H1 (cell line): ENCODE results near the gene USP20. TPM values are rescaled to one million over a fixed set of nuclear protein-coding genes. Genes with fewer than 3 reads are reported as not detected.

Experiments
- CTCF ChIA-PET: fragments of 300-600 bp; sonication (Branson Sonifier 250); formaldehyde crosslinking; loops from one replicate; lab custom pipeline; 2021; ENCODE audit not compliant: partially characterized antibody; lab: Charles Lee
- POLR2A ChIA-PET: fragments of 300-600 bp; sonication (Branson Sonifier 250); formaldehyde crosslinking; loops from one replicate; lab custom pipeline; 2021; ENCODE audit warnings: inconsistent platforms; ENCODE audit not compliant: partially characterized antibody; lab: Charles Lee
- DNase-seq, 2 experiments: peaks; one replicate each; pipeline versions ENCODE4 v3.0.0 to v3.0.0-alpha.2; 2010 to 2022; ENCODE audit warnings: low spot score in 2 of 2, low read depth in 1 of 2, mixed read lengths in 1 of 2
- FAIRE-seq: peaks from 2 replicates; lab custom pipeline; 2011; peaks lifted over from hg19 to GRCh38; lab: Jason Lieb, UNC
- H2AFZ ChIP-seq: 2 replicates; pipeline ENCODE4 v1.8.1; 2012; ENCODE audit warnings: low read length, inconsistent platforms
- H2AK5ac ChIP-seq: 2 replicates; pipeline ENCODE4 v1.6.1; 2013; ENCODE audit warnings: low read depth, low read length
- H2BK120ac ChIP-seq: replicated peaks from 2 replicates; pipeline ENCODE3; 2013; ENCODE audit warnings: low read depth, low read length, inconsistent platforms
- H2BK12ac ChIP-seq: 2 replicates; pipeline ENCODE4 v1.6.1; 2013; ENCODE audit warnings: low read depth, low read length
- H2BK15ac ChIP-seq: 2 replicates; pipeline ENCODE4 v1.6.1; 2013; ENCODE audit warnings: low read length
- H2BK20ac ChIP-seq: 2 replicates; pipeline ENCODE4 v1.6.1; 2013; ENCODE audit warnings: low read length
- H2BK5ac ChIP-seq: 2 replicates; pipeline ENCODE4 v1.6.1; 2013; ENCODE audit warnings: low read depth, low read length
- H3K14ac ChIP-seq: 2 replicates; pipeline ENCODE4 v1.6.1; 2013; ENCODE audit warnings: inconsistent platforms; ENCODE audit not compliant: insufficient read length
- H3K18ac ChIP-seq: 2 replicates; pipeline ENCODE4 v1.6.1; 2013; ENCODE audit warnings: low read length; ENCODE audit errors: extremely low read depth
- H3K23ac ChIP-seq: 2 replicates; pipeline ENCODE4 v1.6.1; 2013; ENCODE audit warnings: inconsistent platforms; ENCODE audit not compliant: insufficient read length
- H3K23me2 ChIP-seq: 2 replicates; pipeline ENCODE4 v1.6.1; 2013; ENCODE audit warnings: low read depth, low read length
- H3K27ac ChIP-seq: 2 replicates; pipeline ENCODE4 v1.6.1; 2011; ENCODE audit warnings: low read depth, low read length, inconsistent platforms
- H3K27me3 ChIP-seq, 4 experiments: replicated peaks in 1 of 4; 1 replicate in 1 of 4; 2 replicates in 3 of 4; pipeline versions ENCODE4 v1.6.1 to v1.8.1; 2011 to 2013; ENCODE audit warnings: low read length in 3 of 4, mild to moderate bottlenecking in 3 of 4, inconsistent platforms in 2 of 4, mixed read lengths in 2 of 4, moderate library complexity in 1 of 4; ENCODE audit not compliant: control insufficient read depth in 3 of 4, insufficient read depth in 3 of 4; ENCODE audit errors: extremely low read depth in 1 of 4
- H3K36me3 ChIP-seq, 4 experiments: 2 replicates each; pipeline versions ENCODE4 v1.6.1 to v1.8.1; 2011 to 2013; ENCODE audit warnings: mild to moderate bottlenecking in 4 of 4, low read length in 3 of 4, moderate library complexity in 2 of 4, control low read depth in 1 of 4, inconsistent platforms in 1 of 4; ENCODE audit not compliant: insufficient read depth in 4 of 4, control insufficient read depth in 2 of 4
- H3K4ac ChIP-seq: replicated peaks from 2 replicates; pipeline ENCODE3; 2013; ENCODE audit warnings: low read length, low read depth, mixed read lengths, inconsistent platforms; ENCODE audit not compliant: insufficient read length
- H3K4me1 ChIP-seq, 4 experiments: replicated peaks in 1 of 4; 1 replicate in 1 of 4; 2 replicates in 3 of 4; pipeline versions ENCODE4 v1.6.1 to v1.8.1; 2011 to 2013; ENCODE audit warnings: low read length in 3 of 4, inconsistent platforms in 2 of 4, mixed read lengths in 1 of 4; ENCODE audit not compliant: insufficient read depth in 4 of 4, control insufficient read depth in 3 of 4
- H3K4me2 ChIP-seq, 2 experiments: 2 replicates each; pipeline versions ENCODE4 v1.6.1 to v1.8.1; 2011 to 2013; ENCODE audit warnings: low read depth in 2 of 2, low read length in 2 of 2, control low read depth in 1 of 2, inconsistent platforms in 1 of 2, mild to moderate bottlenecking in 1 of 2; ENCODE audit not compliant: insufficient read depth in 1 of 2
- H3K4me3 ChIP-seq, 4 experiments: fragments of 200-600, 300-600 bp in 1 of 4; sonication (generic), shearing (Covaris generic), sonication (Bioruptor Twin) in 1 of 4; 2 replicates each; pipeline versions ENCODE4 v1.5.1 to v1.8.1; 2011 to 2016; ENCODE audit warnings: low read length in 4 of 4, low read depth in 3 of 4, control low read depth in 2 of 4, inconsistent platforms in 2 of 4, mild to moderate bottlenecking in 2 of 4, mixed read lengths in 1 of 4, moderate library complexity in 1 of 4; ENCODE audit not compliant: insufficient read depth in 2 of 4; ENCODE audit errors: extremely low read depth in 1 of 4
- H3K56ac ChIP-seq: replicated peaks from 2 replicates; pipeline ENCODE3; 2013; ENCODE audit warnings: low read depth, mild to moderate bottlenecking, mixed read lengths, low read length, inconsistent platforms; ENCODE audit not compliant: insufficient read length
- H3K79me1 ChIP-seq: 2 replicates; pipeline ENCODE4 v1.6.1; 2013; ENCODE audit warnings: low read depth, low read length, control low read depth
- H3K79me2 ChIP-seq, 2 experiments: 2 replicates each; pipeline versions ENCODE4 v1.6.1 to v1.8.1; 2012 to 2013; ENCODE audit warnings: low read length in 2 of 2, mild to moderate bottlenecking in 2 of 2, inconsistent platforms in 1 of 2; ENCODE audit not compliant: insufficient read depth in 2 of 2, control insufficient read depth in 1 of 2
- H3K9ac ChIP-seq, 4 experiments: replicated peaks in 1 of 4; 1 replicate in 1 of 4; 2 replicates in 3 of 4; pipeline versions ENCODE4 v1.6.1 to v1.8.1; 2011 to 2013; ENCODE audit warnings: low read depth in 3 of 4, low read length in 3 of 4, control low read depth in 2 of 4, mild to moderate bottlenecking in 2 of 4, moderate library complexity in 2 of 4, inconsistent platforms in 1 of 4; ENCODE audit errors: extremely low read depth in 1 of 4
- H3K9me3 ChIP-seq, 2 experiments: 2 replicates each; pipeline versions ENCODE4 v1.6.1 to v1.8.1; 2012 to 2013; ENCODE audit warnings: mild to moderate bottlenecking in 2 of 2, moderate library complexity in 2 of 2, control low read depth in 1 of 2, inconsistent platforms in 1 of 2, low read depth in 1 of 2, low read length in 1 of 2, mixed read lengths in 1 of 2; ENCODE audit not compliant: insufficient read depth in 2 of 2
- H4K20me1 ChIP-seq, 2 experiments: replicated peaks in 1 of 2; 2 replicates each; pipeline versions ENCODE3 to v1.8.1; 2011 to 2013; ENCODE audit warnings: inconsistent platforms in 2 of 2, low read length in 2 of 2, mild to moderate bottlenecking in 1 of 2; ENCODE audit not compliant: insufficient read depth in 2 of 2, control insufficient read depth in 1 of 2
- H4K5ac ChIP-seq: 2 replicates; pipeline ENCODE4 v1.6.1; 2013; ENCODE audit warnings: low read length, low read depth, mixed read lengths, inconsistent platforms; ENCODE audit not compliant: insufficient read length
- H4K8ac ChIP-seq: 2 replicates; pipeline ENCODE4 v1.8.0; 2013; ENCODE audit warnings: mild to moderate bottlenecking, moderate library complexity, low read length, inconsistent platforms; ENCODE audit not compliant: insufficient read depth; ENCODE audit errors: extremely low read depth
- H4K91ac ChIP-seq: replicated peaks from 2 replicates; pipeline ENCODE3; 2013; ENCODE audit warnings: low read length, mixed read lengths, inconsistent platforms; ENCODE audit not compliant: insufficient read length
- POLR2AphosphoS5 ChIP-seq: IDR thresholded peaks from 2 replicates; pipeline ENCODE4 v1.6.1; 2011; ENCODE audit warnings: low read depth, low read length
- RAD21 ChIP-seq, 2 experiments: IDR thresholded peaks in 1 of 2; conservative IDR thresholded peaks in 1 of 2; 2 replicates each; pipeline ENCODE4 v1.6.1; 2011; ENCODE audit warnings: low read depth in 2 of 2, low read length in 2 of 2, improper control_type of control experiment in 1 of 2, inconsistent platforms in 1 of 2, mild to moderate bottlenecking in 1 of 2, moderate library complexity in 1 of 2
- SRF ChIP-seq: IDR thresholded peaks from 2 replicates; pipeline ENCODE4 v1.6.1; 2011; ENCODE audit warnings: mild to moderate bottlenecking, low read depth, low read length, moderate library complexity
- TAF1 ChIP-seq: IDR thresholded peaks from 2 replicates; pipeline ENCODE4 v1.6.1; 2011; ENCODE audit warnings: mild to moderate bottlenecking, low read depth, low read length
- ZNF274 ChIP-seq: IDR thresholded peaks from 2 replicates; pipeline ENCODE4 v1.7.0; 2012; ENCODE audit warnings: low read length, borderline replicate concordance; ENCODE audit errors: extremely low read depth
- WGBS, 2 experiments: shearing (Covaris generic) in 1 of 2; methylation state at CpG; one replicate each; pipeline versions ENCODE4 v1.1.6 to v1.1.7; 2013 to 2015; ENCODE audit warnings: low lambda C conversion rate in 2 of 2, mixed read lengths in 2 of 2, inconsistent platforms in 1 of 2, low coverage in 1 of 2, missing lambda C conversion rate in 1 of 2; ENCODE audit not compliant: insufficient replicate concordance in 2 of 2, insufficient coverage in 1 of 2, insufficient read length in 1 of 2; ENCODE audit errors: extremely low coverage in 1 of 2, missing lambda C conversion rate in 1 of 2; 5-methylcytosine and 5-hydroxymethylcytosine counted together
- polyA plus RNA-seq, 7 experiments: library from polyadenylated mRNA; depleted of rRNA in 3 of 7; stranded (reverse) in 5 of 7; unstranded in 2 of 7; fragments of >200 nt in 5 of 7; fragments of 200-250 nt in 2 of 7; gene quantifications; 1 replicate in 5 of 7; 2 replicates in 1 of 7; 4 replicates in 1 of 7; pipeline versions ENCODE4 v1.2.1 to v1.2.3, GENCODE V29; 2011 to 2013; ENCODE audit warnings: missing spikeins in 2 of 7, mixed read lengths in 2 of 7
- total RNA-seq: library from RNA; stranded (reverse); fragmentation: NEBNext Ultra II Directional; extraction: Animal tissue kit (Norgen Biotek cat#: 25700); gene quantifications from 2 replicates; pipeline ENCODE4 v1.2.1, GENCODE V29; 2021

The USP20 gene
- total and polyA plus RNA-seq, 2 of the 8 experiments (the other 6 are each of a cell fraction or from before 2014, with no cell fraction given) = 13.4 to 23.0 TPM

- Histone ChIP-seq H3K4ac (no peak overlapping the region), H3K36me3 (peaks cover 0 to 4% (median 0%) of the 10 kb centered on the region in 4 experiments; a peak in 3 of 8 replicates), H3K9ac (no peak overlapping the region), H2BK12ac (no peak overlapping the region), H3K4me2 (no peak overlapping the region), H4K8ac (no peak overlapping the region), H2BK120ac (no peak overlapping the region), H3K27me3 (no peaks in the 10 kb centered on the region), H3K79me1 (no peaks in the 10 kb centered on the region), H4K91ac (no peak overlapping the region), H2AFZ (no peak overlapping the region), H2BK5ac (no peak overlapping the region), H3K23ac (no peak overlapping the region), H4K20me1 (peaks cover 0 to 2% of the 10 kb centered on the region in 2 experiments), H3K4me1 (peaks cover 0 to 5% (median 1%) of the 10 kb centered on the region in 4 experiments; a peak in 1 of 7 replicates), H2AK5ac (no peak overlapping the region), H3K14ac (no peak overlapping the region), H4K5ac (no peak overlapping the region), H3K56ac (no peak overlapping the region), H3K27ac (no peak overlapping the region), H3K79me2 (no peaks in the 10 kb centered on the region), H3K23me2 (no peaks in the 10 kb centered on the region), H2BK20ac (no peak overlapping the region), H3K4me3 (no peak overlapping the region), H2BK15ac (no peak overlapping the region), H3K18ac (no peak overlapping the region), H3K9me3 (no peaks in the 10 kb centered on the region)
- TF ChIP-seq SRF (no peak), ZNF274 (no peak), TAF1 (no peak), RAD21 (IDR thresholded peaks at IDR 0.05 in 1 of 2, conservative IDR thresholded peaks at IDR 0.05 in 1 of 2; ENCODE audit: low read depth in 2 of 2, low read length in 2 of 2) (no peak), POLR2AphosphoS5 (no peak)
- DNase-seq = no peak
- FAIRE-seq = no peak
- ChIA-PET POLR2A (no interaction called here), CTCF (interaction anchor here (1.0 to 1.8 kb wide), 2 partner anchors 10 to 12 kb away, joined by 5 to 6 read pairs; no protein-coding TSS in a partner anchor)
- 75% methylated on average over 7 of the region's 7 CpGs; no CpG with 5 or more reads in 1 of the 2 experiments for WGBS, 2 experiments
Observed at GRCh38 chr9:129876815-129877214, 41.6 kb downstream of the USP20 start.
